ENCODE results near the gene SPIRE2.
"Not testable (repeated sequence)": the region's sequence is repeated elsewhere in the genome, so short reads cannot be mapped to it uniquely, and the experiment has no call there.

SPIRE2 gene

DNA sequence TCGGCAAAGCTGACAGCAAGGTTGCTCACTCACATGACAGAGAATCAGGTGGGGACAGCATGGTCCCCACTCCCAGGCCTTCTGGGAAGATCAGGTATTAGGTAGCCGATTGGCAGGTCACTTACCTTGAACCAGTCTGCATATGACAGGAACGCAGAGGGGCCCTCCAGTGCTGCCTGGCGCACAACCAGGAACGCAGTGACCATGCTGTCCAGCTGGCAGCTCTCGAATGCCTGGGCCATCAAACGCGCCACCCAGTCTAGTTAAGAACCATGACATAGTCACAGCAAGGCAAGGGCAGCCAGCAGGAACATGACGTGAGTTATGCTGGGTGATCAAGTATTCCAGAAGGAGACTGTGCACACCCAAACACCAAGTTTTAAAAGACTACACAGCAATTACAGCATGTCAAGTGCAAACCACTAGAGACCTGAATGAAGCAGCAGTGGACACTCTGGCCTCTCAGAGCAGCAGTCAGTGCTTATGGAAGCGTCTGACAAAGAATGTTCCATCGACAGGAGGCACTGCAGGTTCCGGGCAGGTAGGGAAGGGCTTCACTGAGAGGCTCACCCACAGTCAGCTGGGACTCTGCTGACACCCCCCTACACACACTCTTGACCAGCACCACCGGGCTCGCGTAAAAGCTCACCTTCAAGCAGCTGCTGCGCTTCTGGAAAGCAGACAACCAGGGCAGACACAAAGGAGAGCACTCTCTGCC is 36.8 kb upstream of the SPIRE2 start:
- peaks cover 83% of the 10 kb centered on the region for H3K36me3 ChIP-seq (ENCODE audit: control insufficient read depth, insufficient read depth, low read length)
- H3K27ac ChIP-seq (ENCODE audit: low read depth, low read length), result no peak overlapping the region
- H3K4me3 ChIP-seq (ENCODE audit: low read depth, low read length), result no peak overlapping the region
- no peaks in the 10 kb centered on the region for H3K27me3 ChIP-seq (ENCODE audit: control insufficient read depth, insufficient read depth, low read length)
- no peaks in the 10 kb centered on the region for H3K9me3 ChIP-seq (ENCODE audit: control insufficient read depth, insufficient read depth, low read depth, low read length)
- H3K4me1 ChIP-seq (ENCODE audit: control insufficient read depth, insufficient read depth, low read length), result no peaks in the 10 kb centered on the region
- H3K9ac ChIP-seq (ENCODE audit: low read length), result no peak overlapping the region

DNA sequence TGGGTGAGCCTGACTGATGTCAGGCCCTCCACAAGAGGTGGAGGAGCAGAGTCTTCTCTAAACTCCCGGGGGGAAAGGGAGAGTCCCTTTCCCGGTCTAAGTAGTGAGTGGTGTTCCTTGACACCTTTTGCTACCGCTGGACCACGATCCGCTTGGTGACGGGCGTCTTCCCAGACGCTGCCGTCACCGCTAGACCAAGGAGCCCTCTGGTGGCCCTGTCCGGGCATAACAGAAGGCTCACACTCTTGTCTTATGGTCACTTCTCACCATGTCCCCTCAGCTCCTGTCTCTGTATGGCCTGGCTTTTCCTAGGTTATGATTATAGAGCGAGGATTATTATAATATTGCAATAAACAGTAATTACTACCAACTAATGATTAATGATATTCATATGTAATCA is 35.2 kb upstream of the SPIRE2 start:
- H3K9me3 ChIP-seq (ENCODE audit: control insufficient read depth, insufficient read depth, low read depth, low read length); H3K27ac ChIP-seq (ENCODE audit: low read depth, low read length); H3K4me3 ChIP-seq (ENCODE audit: low read depth, low read length); H3K27me3 ChIP-seq (ENCODE audit: control insufficient read depth, insufficient read depth, low read length); H3K4me1 ChIP-seq (ENCODE audit: control insufficient read depth, insufficient read depth, low read length); H3K9ac ChIP-seq (ENCODE audit: low read length): not testable (repeated sequence)
- peaks cover 80% of the 10 kb centered on the region for H3K36me3 ChIP-seq (ENCODE audit: control insufficient read depth, insufficient read depth, low read length)

DNA sequence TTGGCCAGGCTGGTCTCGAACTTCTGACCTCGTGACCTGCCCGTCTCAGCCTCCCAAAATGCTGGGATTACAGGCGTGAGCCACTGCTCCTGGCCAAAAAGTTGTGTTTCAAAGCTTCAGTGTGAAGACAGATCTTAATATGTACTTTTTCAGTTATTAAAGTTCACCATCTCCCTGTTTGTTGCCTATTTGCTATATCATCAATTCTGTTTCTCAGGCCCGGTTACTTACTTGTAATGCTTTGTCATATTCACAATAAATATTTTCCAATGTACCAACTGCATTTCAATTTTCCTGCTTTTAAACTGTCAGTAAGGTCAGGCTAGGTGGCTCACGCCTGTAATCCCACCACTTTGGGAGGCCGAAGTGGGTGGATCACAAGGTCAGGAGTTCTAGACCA is 34.3 kb upstream of the SPIRE2 start:
- Histone ChIP-seq H3K36me3 (ENCODE audit: control insufficient read depth, insufficient read depth, low read length) (peaks cover 80% of the 10 kb centered on the region), H3K4me3 (ENCODE audit: low read depth, low read length) (no peak overlapping the region), H3K4me1 (ENCODE audit: control insufficient read depth, insufficient read depth, low read length) (no peaks in the 10 kb centered on the region), H3K9ac (ENCODE audit: low read length) (no peak overlapping the region), H3K9me3 (ENCODE audit: control insufficient read depth, insufficient read depth, low read depth, low read length) (no peaks in the 10 kb centered on the region), H3K27me3 (ENCODE audit: control insufficient read depth, insufficient read depth, low read length) (no peaks in the 10 kb centered on the region), H3K27ac (ENCODE audit: low read depth, low read length) (no peak overlapping the region)

DNA sequence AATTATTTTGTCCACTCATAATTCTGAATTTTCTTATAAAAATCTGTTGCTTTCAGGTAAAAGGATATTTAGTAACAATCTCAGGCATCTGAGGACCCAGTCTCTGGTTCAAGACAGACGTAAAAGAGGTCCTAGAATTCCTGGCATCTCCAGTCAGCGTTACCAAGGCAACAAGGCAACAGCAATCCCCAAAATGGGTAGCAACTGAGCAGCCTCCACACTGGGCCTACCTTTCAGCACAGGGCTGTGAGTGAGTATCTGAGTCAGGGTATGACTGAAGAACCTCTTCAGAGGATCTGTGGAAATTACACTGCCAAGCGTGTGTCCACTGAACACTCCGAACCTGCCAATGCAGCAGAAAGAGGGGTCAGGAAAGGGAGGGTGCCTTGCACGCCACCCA is 32.6 kb upstream of the SPIRE2 start:
- Histone ChIP-seq H3K27ac (ENCODE audit: low read depth, low read length) (no peak overlapping the region), H3K9me3 (ENCODE audit: control insufficient read depth, insufficient read depth, low read depth, low read length) (no peaks in the 10 kb centered on the region), H3K36me3 (ENCODE audit: control insufficient read depth, insufficient read depth, low read length) (peaks cover 80% of the 10 kb centered on the region), H3K4me3 (ENCODE audit: low read depth, low read length) (no peak overlapping the region), H3K4me1 (ENCODE audit: control insufficient read depth, insufficient read depth, low read length) (no peaks in the 10 kb centered on the region), H3K9ac (ENCODE audit: low read length) (no peak overlapping the region), H3K27me3 (ENCODE audit: control insufficient read depth, insufficient read depth, low read length) (no peaks in the 10 kb centered on the region)

DNA sequence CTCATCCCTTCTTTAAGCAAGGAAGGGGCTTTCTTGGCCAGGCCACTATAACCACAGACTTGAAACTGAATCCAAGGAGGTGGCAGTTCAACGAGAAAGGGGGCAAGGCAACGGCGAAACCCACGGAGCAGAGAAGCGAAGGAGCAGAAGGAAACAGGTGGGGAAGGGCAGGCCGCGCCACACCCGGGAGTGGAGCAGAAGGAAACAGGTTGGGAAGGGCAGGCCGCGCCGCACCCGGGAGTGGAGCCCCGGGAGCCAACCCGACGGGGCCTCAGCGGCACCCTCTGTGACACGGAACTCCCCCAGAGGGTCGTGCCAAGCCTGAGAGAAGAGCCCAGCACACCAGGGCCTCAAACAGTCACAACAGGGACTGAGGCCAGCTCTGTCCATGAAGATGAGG is 32.2 kb upstream of the SPIRE2 start:
- H3K27me3 ChIP-seq (ENCODE audit: control insufficient read depth, insufficient read depth, low read length), result no peaks in the 10 kb centered on the region
- H3K27ac ChIP-seq (ENCODE audit: low read depth, low read length), result no peak overlapping the region
- H3K36me3 ChIP-seq (ENCODE audit: control insufficient read depth, insufficient read depth, low read length), result peaks cover 76% of the 10 kb centered on the region
- H3K9ac ChIP-seq (ENCODE audit: low read length), result no peak overlapping the region
- H3K4me3 ChIP-seq (ENCODE audit: low read depth, low read length), result no peak overlapping the region
- no peaks in the 10 kb centered on the region for H3K4me1 ChIP-seq (ENCODE audit: control insufficient read depth, insufficient read depth, low read length)
- H3K9me3 ChIP-seq (ENCODE audit: control insufficient read depth, insufficient read depth, low read depth, low read length), result no peaks in the 10 kb centered on the region

DNA sequence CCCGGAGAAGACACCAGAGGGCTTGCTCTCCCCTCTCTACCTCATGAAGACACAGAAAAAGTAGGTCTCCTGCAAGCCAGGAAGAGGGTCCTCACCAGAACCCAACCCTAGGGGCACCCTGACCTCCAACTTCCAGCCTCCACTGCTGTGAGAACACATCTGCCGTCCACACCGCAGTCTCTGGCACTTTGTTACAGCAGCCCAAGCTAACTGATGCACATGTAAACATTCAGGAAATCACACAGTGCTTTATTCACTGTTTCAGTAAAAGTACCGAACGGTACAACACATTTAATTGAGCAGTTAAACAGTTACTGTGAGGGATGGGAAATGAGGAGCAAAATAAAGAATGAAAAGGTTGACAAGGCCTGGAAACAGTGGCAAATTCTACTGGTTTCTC is 30.1 kb upstream of the SPIRE2 start:
- Histone ChIP-seq H3K27ac (ENCODE audit: low read depth, low read length) (no peak overlapping the region), H3K36me3 (ENCODE audit: control insufficient read depth, insufficient read depth, low read length) (peaks cover 74% of the 10 kb centered on the region), H3K4me1 (ENCODE audit: control insufficient read depth, insufficient read depth, low read length) (no peaks in the 10 kb centered on the region), H3K4me3 (ENCODE audit: low read depth, low read length) (no peak overlapping the region), H3K9me3 (ENCODE audit: control insufficient read depth, insufficient read depth, low read depth, low read length) (no peaks in the 10 kb centered on the region), H3K9ac (ENCODE audit: low read length) (no peak overlapping the region), H3K27me3 (ENCODE audit: control insufficient read depth, insufficient read depth, low read length) (no peaks in the 10 kb centered on the region)

DNA sequence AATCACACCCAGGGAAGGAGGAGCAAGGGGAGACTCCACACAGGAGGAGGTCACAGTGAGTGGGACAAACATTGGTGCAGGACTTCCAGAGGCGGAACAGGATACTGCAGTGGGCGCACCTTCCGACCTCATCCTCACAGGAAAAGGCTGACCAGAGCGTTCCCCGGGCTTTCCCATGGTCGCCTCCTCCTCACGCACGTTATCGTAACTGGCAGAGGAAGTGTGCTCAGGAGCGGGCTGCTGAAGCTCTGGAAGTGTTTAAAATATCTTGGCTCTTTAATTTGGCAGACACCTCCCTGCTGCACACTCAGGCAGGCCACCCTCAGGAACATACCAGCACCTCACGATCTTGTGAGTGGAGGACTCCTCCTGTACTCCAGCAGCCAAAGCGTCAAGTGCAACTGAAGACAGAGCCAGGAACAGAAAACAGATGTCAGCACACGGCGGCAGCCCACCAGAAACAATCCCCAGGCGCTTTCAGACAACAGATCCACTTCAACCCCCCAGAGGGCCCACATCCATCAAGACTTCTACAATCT is 29.4 kb upstream of the SPIRE2 start:
- Histone ChIP-seq H3K9ac (ENCODE audit: low read length) (no peak overlapping the region), H3K36me3 (ENCODE audit: control insufficient read depth, insufficient read depth, low read length) (peaks cover 80% of the 10 kb centered on the region), H3K4me3 (ENCODE audit: low read depth, low read length) (no peak overlapping the region), H3K27me3 (ENCODE audit: control insufficient read depth, insufficient read depth, low read length) (no peaks in the 10 kb centered on the region), H3K4me1 (ENCODE audit: control insufficient read depth, insufficient read depth, low read length) (no peaks in the 10 kb centered on the region), H3K27ac (ENCODE audit: low read depth, low read length) (no peak overlapping the region), H3K9me3 (ENCODE audit: control insufficient read depth, insufficient read depth, low read depth, low read length) (no peaks in the 10 kb centered on the region)

DNA sequence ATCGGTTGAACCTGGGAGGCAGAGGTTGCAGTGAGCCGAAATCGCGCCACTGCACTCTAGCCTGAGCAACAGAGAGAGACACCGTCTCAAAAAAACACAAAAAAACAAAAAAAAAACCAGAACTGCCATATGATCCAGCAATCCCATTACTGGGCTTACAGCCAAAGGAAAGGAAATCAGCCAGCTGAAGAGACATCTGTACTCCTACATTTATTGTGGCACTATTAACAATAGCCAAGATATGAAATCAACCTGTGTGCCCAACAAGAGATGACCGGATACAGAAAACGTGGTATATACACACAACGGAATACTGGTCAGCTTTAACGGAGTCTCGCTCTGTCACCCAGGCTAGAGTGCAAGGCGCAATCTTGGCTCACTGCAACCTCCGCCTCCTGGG is 26.5 kb upstream of the SPIRE2 start:
- Histone ChIP-seq H3K9ac (ENCODE audit: low read length) (no peak overlapping the region), H3K36me3 (ENCODE audit: control insufficient read depth, insufficient read depth, low read length) (peaks cover 78% of the 10 kb centered on the region), H3K27me3 (ENCODE audit: control insufficient read depth, insufficient read depth, low read length) (no peaks in the 10 kb centered on the region), H3K4me1 (ENCODE audit: control insufficient read depth, insufficient read depth, low read length) (no peaks in the 10 kb centered on the region), H3K27ac (ENCODE audit: low read depth, low read length) (no peak overlapping the region), H3K9me3 (ENCODE audit: control insufficient read depth, insufficient read depth, low read depth, low read length) (no peaks in the 10 kb centered on the region), H3K4me3 (ENCODE audit: low read depth, low read length) (no peak overlapping the region)

DNA sequence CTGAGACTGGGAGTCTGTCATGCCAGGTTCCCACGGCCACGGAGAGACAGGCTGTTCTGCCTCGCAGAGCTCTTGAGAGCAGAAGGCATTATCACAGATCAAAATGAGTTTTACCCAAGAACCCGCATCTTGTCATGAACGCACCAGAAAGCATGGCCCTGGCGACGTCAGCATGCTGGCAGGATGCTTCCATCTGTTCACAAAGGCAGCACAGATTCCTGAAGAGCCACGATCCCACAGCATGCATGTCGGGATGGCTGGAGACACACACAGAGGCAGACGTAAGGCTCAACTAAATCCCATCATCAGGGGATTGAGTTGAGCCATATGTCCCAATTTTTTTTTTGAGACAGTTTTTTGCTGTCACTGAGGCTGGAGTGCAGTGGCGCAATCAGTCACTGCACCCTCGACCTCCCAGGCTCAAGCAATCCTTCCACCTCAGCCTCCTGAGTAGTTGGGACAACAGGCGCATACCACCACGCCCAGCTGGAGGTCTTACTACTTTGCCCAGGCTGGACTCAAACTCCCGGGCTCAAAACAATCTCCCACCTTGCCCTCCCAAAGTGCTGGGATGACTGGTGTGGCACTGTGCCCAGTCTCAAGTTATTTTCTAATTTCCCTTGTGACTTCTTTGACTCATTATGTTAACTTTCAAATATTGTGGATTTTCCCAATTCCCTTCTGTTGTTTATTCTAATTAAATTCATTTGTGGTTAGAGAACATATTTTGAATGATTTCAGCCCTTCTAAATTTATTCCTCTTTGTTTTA is 23.0 kb upstream of the SPIRE2 start:
- Histone ChIP-seq H3K36me3 (ENCODE audit: control insufficient read depth, insufficient read depth, low read length) (peaks cover 77% of the 10 kb centered on the region), H3K27ac (ENCODE audit: low read depth, low read length) (no peak overlapping the region), H3K9ac (ENCODE audit: low read length) (no peak overlapping the region), H3K27me3 (ENCODE audit: control insufficient read depth, insufficient read depth, low read length) (no peaks in the 10 kb centered on the region), H3K4me3 (ENCODE audit: low read depth, low read length) (no peak overlapping the region), H3K9me3 (ENCODE audit: control insufficient read depth, insufficient read depth, low read depth, low read length) (no peaks in the 10 kb centered on the region), H3K4me1 (ENCODE audit: control insufficient read depth, insufficient read depth, low read length) (no peaks in the 10 kb centered on the region)

DNA sequence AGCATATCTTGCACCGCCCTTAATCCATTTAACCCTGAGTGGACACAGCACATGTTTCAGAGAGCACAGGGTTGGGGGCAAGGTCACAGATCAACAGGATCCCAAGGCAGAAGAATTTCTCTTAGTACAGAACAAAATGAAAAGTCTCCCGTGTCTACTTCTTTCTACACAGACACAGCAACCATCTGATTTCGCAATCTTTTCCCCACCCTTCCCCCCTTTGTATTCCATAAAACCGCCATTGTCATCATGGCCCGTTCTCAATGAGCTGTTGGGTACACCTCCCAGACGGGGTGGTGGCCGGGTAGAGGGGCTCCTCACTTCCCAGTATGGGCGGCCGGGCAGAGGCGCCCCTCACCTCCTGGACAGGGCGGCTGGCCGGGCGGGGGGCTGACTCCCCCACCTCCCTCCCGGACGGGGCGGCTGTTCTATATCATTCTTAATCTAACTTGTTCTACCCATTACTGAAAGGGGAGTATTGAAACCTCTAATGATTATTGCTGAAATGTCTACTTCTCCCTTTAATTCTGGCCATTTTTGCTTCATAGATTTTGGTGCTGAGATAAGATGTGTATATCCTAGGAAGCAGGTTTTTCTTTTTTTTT is 21.6 kb upstream of the SPIRE2 start:
- not testable (repeated sequence) for H3K27ac ChIP-seq (ENCODE audit: low read depth, low read length); H3K4me1 ChIP-seq (ENCODE audit: control insufficient read depth, insufficient read depth, low read length); H3K4me3 ChIP-seq (ENCODE audit: low read depth, low read length); H3K9ac ChIP-seq (ENCODE audit: low read length); H3K9me3 ChIP-seq (ENCODE audit: control insufficient read depth, insufficient read depth, low read depth, low read length); H3K27me3 ChIP-seq (ENCODE audit: control insufficient read depth, insufficient read depth, low read length)
- peaks cover 82% of the 10 kb centered on the region for H3K36me3 ChIP-seq (ENCODE audit: control insufficient read depth, insufficient read depth, low read length)

DNA sequence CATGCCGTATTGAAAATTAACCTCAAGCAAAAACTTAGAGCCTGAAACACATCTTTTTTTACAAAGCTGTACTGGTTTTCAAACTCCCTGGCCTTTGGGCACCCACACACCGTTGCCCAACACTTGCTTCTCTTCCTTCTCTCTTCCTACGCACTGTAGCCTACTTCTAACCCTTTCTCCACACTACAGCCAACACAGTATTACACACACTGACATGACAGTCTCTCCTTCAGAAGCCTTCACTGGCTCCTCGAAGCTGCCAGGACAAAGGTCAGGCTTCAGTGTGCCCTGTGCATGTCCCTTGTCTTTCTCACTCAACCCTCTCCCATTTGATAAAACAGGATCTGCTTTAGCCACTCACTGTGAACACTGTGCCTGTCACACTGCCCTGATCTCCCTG is 19.8 kb upstream of the SPIRE2 start:
- Histone ChIP-seq H3K9ac (ENCODE audit: low read length) (no peak overlapping the region), H3K36me3 (ENCODE audit: control insufficient read depth, insufficient read depth, low read length) (peaks cover 75% of the 10 kb centered on the region), H3K4me1 (ENCODE audit: control insufficient read depth, insufficient read depth, low read length) (no peaks in the 10 kb centered on the region), H3K9me3 (ENCODE audit: control insufficient read depth, insufficient read depth, low read depth, low read length) (no peaks in the 10 kb centered on the region), H3K27me3 (ENCODE audit: control insufficient read depth, insufficient read depth, low read length) (no peaks in the 10 kb centered on the region), H3K4me3 (ENCODE audit: low read depth, low read length) (no peak overlapping the region), H3K27ac (ENCODE audit: low read depth, low read length) (no peak overlapping the region)
